ENCODE results near the gene IP6K1.

Gene IP6K1

DNA sequence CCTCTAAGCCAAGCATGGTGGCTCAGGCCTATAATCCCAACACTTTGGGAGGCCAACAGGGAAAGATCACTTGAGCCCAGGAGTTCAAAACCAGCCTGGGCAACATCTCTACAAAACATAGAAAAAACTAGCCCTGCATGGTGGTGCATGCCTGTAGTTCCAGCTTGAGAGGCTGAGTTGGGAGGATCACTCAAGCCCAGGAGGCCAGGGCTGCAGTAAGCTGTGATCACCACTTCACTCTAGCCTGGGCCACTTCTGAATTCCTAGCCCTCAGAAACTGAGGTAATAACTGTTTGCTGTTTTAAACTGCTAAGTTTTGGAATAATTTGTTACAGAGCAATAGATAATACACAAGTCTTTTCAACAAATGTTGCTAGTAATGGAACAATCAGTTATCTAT is 16.4 kb downstream of the IP6K1 start:
- H3K9me2 ChIP-seq (ENCODE audit: low read depth, low read length): no peaks in the 10 kb centered on the region
- no peaks in the 10 kb centered on the region for H3F3A ChIP-seq (ENCODE audit: insufficient read depth, low read length)
- H3K27me3 ChIP-seq (ENCODE audit: insufficient read depth, low read length): no peaks in the 10 kb centered on the region
- TF ChIP-seq CTCF (IDR thresholded peaks at IDR 0.05; ENCODE audit: low read length) (no peak), EZH2 (IDR thresholded peaks at IDR 0.05; ENCODE audit: borderline replicate concordance, low read length) (no peak)
- no peaks in the 10 kb centered on the region for H4K20me1 ChIP-seq (ENCODE audit: insufficient read depth, low read length)
- H3K36me3 ChIP-seq (ENCODE audit: insufficient read depth, low read length): peaks cover 6% of the 10 kb centered on the region; the same call in 1 of the 2 replicates
- no peaks in the 10 kb centered on the region for H3K4me1 ChIP-seq (ENCODE audit: insufficient read depth, low read length, severe bottlenecking)
- H3K27ac ChIP-seq (ENCODE audit: low read depth, low read length, poor library complexity, severe bottlenecking): no peak overlapping the region
- H3K9ac ChIP-seq (ENCODE audit: low read length): no peak overlapping the region
- H3K4me2 ChIP-seq (ENCODE audit: low read length): no peak overlapping the region
- H3K4me3 ChIP-seq (ENCODE audit: low read depth, low read length, poor library complexity, severe bottlenecking): no peak overlapping the region
- no peak overlapping the region for H2AFZ ChIP-seq (ENCODE audit: low read length)
- peaks cover 45% of the 10 kb centered on the region for H3K79me2 ChIP-seq (ENCODE audit: insufficient read depth, low read length)
- no peaks in the 10 kb centered on the region for H3K9me3 ChIP-seq (ENCODE audit: low read length)

GRCh38 chr3:49769286-49769915 is 16.9 kb downstream of the IP6K1 start:
- H3K9me3 ChIP-seq (ENCODE audit: low read length): no peaks in the 10 kb centered on the region
- no peaks in the 10 kb centered on the region for H4K20me1 ChIP-seq (ENCODE audit: insufficient read depth, low read length)
- H3F3A ChIP-seq (ENCODE audit: insufficient read depth, low read length): no peaks in the 10 kb centered on the region
- no peaks in the 10 kb centered on the region for H3K4me1 ChIP-seq (ENCODE audit: insufficient read depth, low read length, severe bottlenecking)
- H3K4me3 ChIP-seq (ENCODE audit: low read depth, low read length, poor library complexity, severe bottlenecking): no peak overlapping the region
- peaks cover 43% of the 10 kb centered on the region for H3K79me2 ChIP-seq (ENCODE audit: insufficient read depth, low read length)
- no peak overlapping the region for H3K9ac ChIP-seq (ENCODE audit: low read length)
- no peaks in the 10 kb centered on the region for H3K9me2 ChIP-seq (ENCODE audit: low read depth, low read length)
- no peak overlapping the region for H3K27ac ChIP-seq (ENCODE audit: low read depth, low read length, poor library complexity, severe bottlenecking)
- H3K4me2 ChIP-seq (ENCODE audit: low read length): no peak overlapping the region
- no peak overlapping the region for H2AFZ ChIP-seq (ENCODE audit: low read length)
- H3K36me3 ChIP-seq (ENCODE audit: insufficient read depth, low read length): peaks cover 11% of the 10 kb centered on the region; the same call in 1 of the 2 replicates
- no peak for TF ChIP-seq EZH2 (IDR thresholded peaks at IDR 0.05; ENCODE audit: borderline replicate concordance, low read length)
- no peak for TF ChIP-seq CTCF (IDR thresholded peaks at IDR 0.05; ENCODE audit: low read length)
- H3K27me3 ChIP-seq (ENCODE audit: insufficient read depth, low read length): no peaks in the 10 kb centered on the region

DNA sequence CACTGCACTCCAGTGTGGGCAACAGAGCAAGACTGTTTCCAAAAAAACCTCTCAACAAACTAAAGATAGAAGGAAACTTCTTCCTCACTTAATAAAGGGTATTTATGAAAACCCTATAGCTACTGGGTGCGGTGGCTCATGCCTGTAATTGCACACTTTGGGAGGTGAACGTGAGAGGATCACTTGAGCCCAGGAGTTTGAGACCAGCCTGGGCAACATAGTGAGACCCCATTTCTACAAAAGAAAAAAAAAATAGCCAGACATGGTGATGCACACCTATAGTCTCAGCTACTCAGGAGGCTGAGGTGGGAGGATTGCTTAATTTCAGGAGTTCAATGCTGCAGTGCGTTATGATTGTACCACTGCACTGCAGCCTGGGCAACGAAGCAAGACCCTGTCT is 22.4 kb downstream of the IP6K1 start:
- Histone ChIP-seq H3F3A (ENCODE audit: insufficient read depth, low read length) (no peaks in the 10 kb centered on the region), H3K4me3 (ENCODE audit: low read depth, low read length, poor library complexity, severe bottlenecking) (no peak overlapping the region), H3K36me3 (ENCODE audit: insufficient read depth, low read length) (peaks cover 11% of the 10 kb centered on the region; the same call in 1 of the 2 replicates), H3K9ac (ENCODE audit: low read length) (no peak overlapping the region), H4K20me1 (ENCODE audit: insufficient read depth, low read length) (no peaks in the 10 kb centered on the region), H3K9me3 (ENCODE audit: low read length) (no peaks in the 10 kb centered on the region), H2AFZ (ENCODE audit: low read length) (no peak overlapping the region), H3K4me1 (ENCODE audit: insufficient read depth, low read length, severe bottlenecking) (no peaks in the 10 kb centered on the region), H3K9me2 (ENCODE audit: low read depth, low read length) (no peaks in the 10 kb centered on the region), H3K79me2 (ENCODE audit: insufficient read depth, low read length) (peaks cover 23% of the 10 kb centered on the region), H3K27ac (ENCODE audit: low read depth, low read length, poor library complexity, severe bottlenecking) (no peak overlapping the region), H3K4me2 (ENCODE audit: low read length) (no peak overlapping the region), H3K27me3 (ENCODE audit: insufficient read depth, low read length) (no peaks in the 10 kb centered on the region)
- TF ChIP-seq CTCF (IDR thresholded peaks at IDR 0.05; ENCODE audit: low read length) (no peak), EZH2 (IDR thresholded peaks at IDR 0.05; ENCODE audit: borderline replicate concordance, low read length) (no peak)

Measured in OCI-LY1 (cell line).